ENCODE data around the gene GMIP. TPM values are rescaled to one million over a fixed set of nuclear protein-coding genes. Genes with fewer than 3 reads are reported as not detected.

The GMIP gene
- total RNA-seq, 1 experiment from 2014 or later, result 18.1 TPM

- BruUV-seq (replicated peaks), result no TSS peak
- CTCF ChIA-PET, result no interaction called here
- ATAC-seq (no peak), DNase-seq (ENCODE audit: low read depth, low spot score) (no peak)
- Histone ChIP-seq H3K27ac (ENCODE audit: low read length) (no peak overlapping the region), H3K4me1 (ENCODE audit: control insufficient read depth, insufficient read depth, low read length) (no peaks in the 10 kb centered on the region), H3K27me3 (ENCODE audit: control insufficient read depth, insufficient read depth, low read length) (no peaks in the 10 kb centered on the region), H3K4me3 (ENCODE audit: low read depth in 2 of 2, low read length in 2 of 2) (no peak overlapping the region), H3K9me3 (ENCODE audit: control insufficient read depth, insufficient read depth, low read depth, low read length) (no peaks in the 10 kb centered on the region), H3K36me3 (ENCODE audit: control insufficient read depth, insufficient read depth, low read length) (no peaks in the 10 kb centered on the region)
- in situ Hi-C loops (cut with HindIII; ENCODE audit: low pct_unique_long_range_greater_than_20kb, low sequenced_read_pairs), result no loop called here
- POLR2A ChIA-PET, result interaction anchor here (0.6 kb wide), 1 partner anchor 190 kb away, joined by 3 read pairs; no protein-coding TSS in a partner anchor
- intact Hi-C loops (cut with micrococcal nuclease; ENCODE audit: unreplicated experiment), result no loop called here
- no peak for TF ChIP-seq POLR2AphosphoS5 (IDR thresholded peaks at IDR 0.05; ENCODE audit: low read depth, low read length)
- no peak for TF ChIP-seq SIN3A (IDR thresholded peaks at IDR 0.05; ENCODE audit: borderline replicate concordance, insufficient read depth, low read depth, low read length)
- TF ChIP-seq, protein P1, sequence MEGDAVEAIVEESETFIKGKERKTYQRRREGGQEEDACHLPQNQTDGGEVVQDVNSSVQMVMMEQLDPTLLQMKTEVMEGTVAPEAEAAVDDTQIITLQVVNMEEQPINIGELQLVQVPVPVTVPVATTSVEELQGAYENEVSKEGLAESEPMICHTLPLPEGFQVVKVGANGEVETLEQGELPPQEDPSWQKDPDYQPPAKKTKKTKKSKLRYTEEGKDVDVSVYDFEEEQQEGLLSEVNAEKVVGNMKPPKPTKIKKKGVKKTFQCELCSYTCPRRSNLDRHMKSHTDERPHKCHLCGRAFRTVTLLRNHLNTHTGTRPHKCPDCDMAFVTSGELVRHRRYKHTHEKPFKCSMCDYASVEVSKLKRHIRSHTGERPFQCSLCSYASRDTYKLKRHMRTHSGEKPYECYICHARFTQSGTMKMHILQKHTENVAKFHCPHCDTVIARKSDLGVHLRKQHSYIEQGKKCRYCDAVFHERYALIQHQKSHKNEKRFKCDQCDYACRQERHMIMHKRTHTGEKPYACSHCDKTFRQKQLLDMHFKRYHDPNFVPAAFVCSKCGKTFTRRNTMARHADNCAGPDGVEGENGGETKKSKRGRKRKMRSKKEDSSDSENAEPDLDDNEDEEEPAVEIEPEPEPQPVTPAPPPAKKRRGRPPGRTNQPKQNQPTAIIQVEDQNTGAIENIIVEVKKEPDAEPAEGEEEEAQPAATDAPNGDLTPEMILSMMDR (IDR thresholded peaks at IDR 0.05), result no peak
- TF ChIP-seq, protein P2, sequence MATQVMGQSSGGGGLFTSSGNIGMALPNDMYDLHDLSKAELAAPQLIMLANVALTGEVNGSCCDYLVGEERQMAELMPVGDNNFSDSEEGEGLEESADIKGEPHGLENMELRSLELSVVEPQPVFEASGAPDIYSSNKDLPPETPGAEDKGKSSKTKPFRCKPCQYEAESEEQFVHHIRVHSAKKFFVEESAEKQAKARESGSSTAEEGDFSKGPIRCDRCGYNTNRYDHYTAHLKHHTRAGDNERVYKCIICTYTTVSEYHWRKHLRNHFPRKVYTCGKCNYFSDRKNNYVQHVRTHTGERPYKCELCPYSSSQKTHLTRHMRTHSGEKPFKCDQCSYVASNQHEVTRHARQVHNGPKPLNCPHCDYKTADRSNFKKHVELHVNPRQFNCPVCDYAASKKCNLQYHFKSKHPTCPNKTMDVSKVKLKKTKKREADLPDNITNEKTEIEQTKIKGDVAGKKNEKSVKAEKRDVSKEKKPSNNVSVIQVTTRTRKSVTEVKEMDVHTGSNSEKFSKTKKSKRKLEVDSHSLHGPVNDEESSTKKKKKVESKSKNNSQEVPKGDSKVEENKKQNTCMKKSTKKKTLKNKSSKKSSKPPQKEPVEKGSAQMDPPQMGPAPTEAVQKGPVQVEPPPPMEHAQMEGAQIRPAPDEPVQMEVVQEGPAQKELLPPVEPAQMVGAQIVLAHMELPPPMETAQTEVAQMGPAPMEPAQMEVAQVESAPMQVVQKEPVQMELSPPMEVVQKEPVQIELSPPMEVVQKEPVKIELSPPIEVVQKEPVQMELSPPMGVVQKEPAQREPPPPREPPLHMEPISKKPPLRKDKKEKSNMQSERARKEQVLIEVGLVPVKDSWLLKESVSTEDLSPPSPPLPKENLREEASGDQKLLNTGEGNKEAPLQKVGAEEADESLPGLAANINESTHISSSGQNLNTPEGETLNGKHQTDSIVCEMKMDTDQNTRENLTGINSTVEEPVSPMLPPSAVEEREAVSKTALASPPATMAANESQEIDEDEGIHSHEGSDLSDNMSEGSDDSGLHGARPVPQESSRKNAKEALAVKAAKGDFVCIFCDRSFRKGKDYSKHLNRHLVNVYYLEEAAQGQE (IDR thresholded peaks at IDR 0.05; ENCODE audit: insufficient read depth in 1 of 2, low read depth in 2 of 2, low read length in 1 of 2), result no peak
Measured at GRCh38 chr19:19582471-19582870, 61.0 kb downstream of the GMIP start.

- H3K9me3 ChIP-seq (ENCODE audit: control insufficient read depth, insufficient read depth, low read depth, low read length), result no peaks in the 10 kb centered on the region
- ChIA-PET CTCF (no interaction called here), POLR2A (no interaction called here)
- no peak overlapping the region for H3K27ac ChIP-seq (ENCODE audit: low read length)
- ATAC-seq (no peak), DNase-seq (ENCODE audit: low read depth, low spot score) (no peak)
- BruUV-seq (replicated peaks), result no TSS peak
- no peak for TF ChIP-seq POLR2AphosphoS5 (IDR thresholded peaks at IDR 0.05; ENCODE audit: low read depth, low read length)
- TF ChIP-seq, protein P1 (IDR thresholded peaks at IDR 0.05), result no peak
- TF ChIP-seq, protein P2 (IDR thresholded peaks at IDR 0.05; ENCODE audit: insufficient read depth in 1 of 2, low read depth in 2 of 2, low read length in 1 of 2), result no peak
- TF ChIP-seq SIN3A (IDR thresholded peaks at IDR 0.05; ENCODE audit: borderline replicate concordance, insufficient read depth, low read depth, low read length), result no peak
- no peak for TF ChIP-seq TCF7L2 (IDR thresholded peaks at IDR 0.05; ENCODE audit: low read depth, low read length)
- in situ Hi-C loops (cut with HindIII; ENCODE audit: low pct_unique_long_range_greater_than_20kb, low sequenced_read_pairs), result no loop called here
- H3K4me1 ChIP-seq (ENCODE audit: control insufficient read depth, insufficient read depth, low read length), result no peaks in the 10 kb centered on the region
- no peaks in the 10 kb centered on the region for H3K27me3 ChIP-seq (ENCODE audit: control insufficient read depth, insufficient read depth, low read length)
- H3K4me3 ChIP-seq (ENCODE audit: low read depth in 2 of 2, low read length in 2 of 2), result no peak overlapping the region
- intact Hi-C loops (cut with micrococcal nuclease; ENCODE audit: unreplicated experiment), result no loop called here
- no peaks in the 10 kb centered on the region for H3K36me3 ChIP-seq (ENCODE audit: control insufficient read depth, insufficient read depth, low read length)
Measured at GRCh38 chr19:19581391-19581790, 62.1 kb downstream of the GMIP start.

Data from Panc1 (cell line).